IPS-15b (cell line): ENCODE data around the gene SCRG1.

ENCODE experiments used
- H3K27me3 ChIP-seq: one replicate; pipeline ENCODE4 v1.6.1; 2013; ENCODE audit warnings: low read length; ENCODE audit not compliant: control insufficient read depth, insufficient read depth
- H3K36me3 ChIP-seq: one replicate; pipeline ENCODE4 v1.6.1; 2013; ENCODE audit warnings: low read length; ENCODE audit not compliant: control insufficient read depth, insufficient read depth
- H3K4me1 ChIP-seq: one replicate; pipeline ENCODE4 v1.6.1; 2013; ENCODE audit warnings: mild to moderate bottlenecking, low read length; ENCODE audit not compliant: control insufficient read depth, insufficient read depth
- H3K4me3 ChIP-seq: one replicate; pipeline ENCODE4 v1.5.1; 2013; ENCODE audit warnings: low read depth, low read length
- H3K9ac ChIP-seq: one replicate; pipeline ENCODE4 v1.6.1; 2013; ENCODE audit warnings: low read depth, mild to moderate bottlenecking, low read length
- H3K9me3 ChIP-seq: one replicate; pipeline ENCODE4 v1.6.1; 2013; ENCODE audit warnings: mild to moderate bottlenecking, low read length; ENCODE audit not compliant: control insufficient read depth, insufficient read depth

SCRG1 gene

GRCh38 chr4:173405840-173406606 lies 7.1 kb upstream of the SCRG1 start:
- no peaks in the 10 kb centered on the region for H3K9me3 ChIP-seq
- H3K36me3 ChIP-seq = no peaks in the 10 kb centered on the region
- H3K4me3 ChIP-seq = no peak overlapping the region
- H3K4me1 ChIP-seq = no peaks in the 10 kb centered on the region
- H3K27me3 ChIP-seq = no peaks in the 10 kb centered on the region
- no peak overlapping the region for H3K9ac ChIP-seq

GRCh38 chr4:173404296-173404865 lies 5.5 kb upstream of the SCRG1 start:
- Histone ChIP-seq H3K4me1 (no peaks in the 10 kb centered on the region), H3K9me3 (no peaks in the 10 kb centered on the region), H3K9ac (no peak overlapping the region), H3K36me3 (no peaks in the 10 kb centered on the region), H3K4me3 (no peak overlapping the region), H3K27me3 (no peaks in the 10 kb centered on the region)

GRCh38 chr4:173403051-173403450 lies 4.1 kb upstream of the SCRG1 start:
- H3K4me1 ChIP-seq = no peaks in the 10 kb centered on the region
- H3K27me3 ChIP-seq = no peaks in the 10 kb centered on the region
- no peak overlapping the region for H3K4me3 ChIP-seq
- H3K9me3 ChIP-seq = no peaks in the 10 kb centered on the region
- no peak overlapping the region for H3K9ac ChIP-seq
- no peaks in the 10 kb centered on the region for H3K36me3 ChIP-seq

- Histone ChIP-seq H3K4me1 (no peaks in the 10 kb centered on the region), H3K27me3 (no peaks in the 10 kb centered on the region), H3K36me3 (no peaks in the 10 kb centered on the region), H3K9ac (no peak overlapping the region), H3K4me3 (no peak overlapping the region), H3K9me3 (no peaks in the 10 kb centered on the region)
Observed at GRCh38 chr4:173401063-173401462, 2.1 kb upstream of the SCRG1 start.

- H3K9me3 ChIP-seq = no peaks in the 10 kb centered on the region
- H3K9ac ChIP-seq = no peak overlapping the region
- H3K4me1 ChIP-seq = no peaks in the 10 kb centered on the region
- no peaks in the 10 kb centered on the region for H3K36me3 ChIP-seq
- H3K4me3 ChIP-seq = no peak overlapping the region
- H3K27me3 ChIP-seq = no peaks in the 10 kb centered on the region
Observed at GRCh38 chr4:173398220-173398619, 696 bp downstream of the SCRG1 start.

GRCh38 chr4:173397604-173398003 lies 1.3 kb downstream of the SCRG1 start:
- no peaks in the 10 kb centered on the region for H3K4me1 ChIP-seq
- no peaks in the 10 kb centered on the region for H3K36me3 ChIP-seq
- H3K27me3 ChIP-seq = no peaks in the 10 kb centered on the region
- H3K9ac ChIP-seq = no peak overlapping the region
- H3K9me3 ChIP-seq = no peaks in the 10 kb centered on the region
- H3K4me3 ChIP-seq = no peak overlapping the region

- Histone ChIP-seq H3K9me3 (no peaks in the 10 kb centered on the region), H3K4me1 (no peaks in the 10 kb centered on the region), H3K9ac (no peak overlapping the region), H3K4me3 (no peak overlapping the region), H3K36me3 (no peaks in the 10 kb centered on the region), H3K27me3 (no peaks in the 10 kb centered on the region)
Observed at GRCh38 chr4:173391701-173392100, 7.2 kb downstream of the SCRG1 start.

GRCh38 chr4:173386751-173387150 lies 12.2 kb downstream of the SCRG1 start:
- H3K36me3 ChIP-seq = no peaks in the 10 kb centered on the region
- H3K9me3 ChIP-seq = no peaks in the 10 kb centered on the region
- H3K27me3 ChIP-seq = no peaks in the 10 kb centered on the region
- no peak overlapping the region for H3K9ac ChIP-seq
- H3K4me3 ChIP-seq = no peak overlapping the region
- no peaks in the 10 kb centered on the region for H3K4me1 ChIP-seq

- Histone ChIP-seq H3K4me1 (no peaks in the 10 kb centered on the region), H3K4me3 (no peak overlapping the region), H3K36me3 (no peaks in the 10 kb centered on the region), H3K9ac (no peak overlapping the region), H3K9me3 (no peaks in the 10 kb centered on the region), H3K27me3 (no peaks in the 10 kb centered on the region)
Observed at GRCh38 chr4:173382349-173382748, 16.6 kb downstream of the SCRG1 start.

GRCh38 chr4:173381610-173382009 lies 17.3 kb downstream of the SCRG1 start:
- Histone ChIP-seq H3K4me3 (no peak overlapping the region), H3K9me3 (no peaks in the 10 kb centered on the region), H3K9ac (no peak overlapping the region), H3K36me3 (no peaks in the 10 kb centered on the region), H3K4me1 (no peaks in the 10 kb centered on the region), H3K27me3 (no peaks in the 10 kb centered on the region)

GRCh38 chr4:173380987-173381386 lies 17.9 kb downstream of the SCRG1 start:
- Histone ChIP-seq H3K27me3 (no peaks in the 10 kb centered on the region), H3K4me3 (no peak overlapping the region), H3K9me3 (no peaks in the 10 kb centered on the region), H3K4me1 (no peaks in the 10 kb centered on the region), H3K9ac (no peak overlapping the region), H3K36me3 (no peaks in the 10 kb centered on the region)

GRCh38 chr4:173379929-173380328 lies 19.0 kb downstream of the SCRG1 start:
- Histone ChIP-seq H3K4me1 (no peaks in the 10 kb centered on the region), H3K9ac (no peak overlapping the region), H3K4me3 (no peak overlapping the region), H3K36me3 (no peaks in the 10 kb centered on the region), H3K27me3 (no peaks in the 10 kb centered on the region), H3K9me3 (no peaks in the 10 kb centered on the region)
